Upper lobe of left lung (tissue), 6 donors: Measurements from ENCODE around the gene MARK1. TPM values are rescaled to one million over a fixed set of nuclear protein-coding genes. Genes with fewer than 3 reads are reported as not detected.

Experiments
- ATAC-seq, 2 donors: fragments of 200-7000 bp; cut with Tn5 transposase; one replicate each; pipeline ENCODE4 v1.9.1; 2022; ENCODE audit warnings: mild to moderate bottlenecking in 2 of 2, moderate library complexity in 2 of 2; ENCODE audit not compliant: low FRiP score in 2 of 2
- DNase-seq, 2 donors: peaks; one replicate each; pipeline ENCODE4 v3.0.0-alpha.2; 2019 to 2020
- H3K27ac ChIP-seq, 4 donors: fragments of 200-600 bp; sonication (generic); one replicate each; pipeline ENCODE4 v1.5.1; 2016 to 2019
- H3K27me3 ChIP-seq, 4 donors: fragments of 200-600 bp; sonication (generic); one replicate each; pipeline ENCODE4 v1.5.1; 2017 to 2019
- H3K36me3 ChIP-seq, 4 donors: fragments of 200-600 bp; sonication (generic); one replicate each; pipeline ENCODE4 v1.5.1; 2016 to 2019
- H3K4me1 ChIP-seq, 4 donors: fragments of 200-600 bp; sonication (generic); one replicate each; pipeline ENCODE4 v1.5.1; 2018 to 2019
- H3K4me3 ChIP-seq, 4 donors: fragments of 200-600 bp; sonication (generic); one replicate each; pipeline ENCODE4 v1.5.1; 2017 to 2019; ENCODE audit warnings: mild to moderate bottlenecking in 2 of 4, moderate library complexity in 1 of 4
- H3K9me3 ChIP-seq, 4 donors: fragments of 200-600 bp; sonication (generic); one replicate each; pipeline ENCODE4 v1.5.1; 2018 to 2019
- EP300 ChIP-seq, 4 donors: sonication (generic); formaldehyde crosslinking; IDR thresholded peaks; one replicate each; pipeline ENCODE4 v1.5.1; 2017; ENCODE audit warnings: antibody characterized with exemption in 4 of 4, control low read depth in 2 of 4
- POLR2A ChIP-seq, 4 donors: fragments of 450-650 bp; IDR thresholded peaks; one replicate each; pipeline ENCODE4 v1.5.1; 2016 to 2017; ENCODE audit warnings: antibody characterized with exemption in 4 of 4, mild to moderate bottlenecking in 2 of 4
- POLR2AphosphoS5 ChIP-seq, 2 donors: sonication (generic); formaldehyde crosslinking; IDR thresholded peaks; one replicate each; pipeline ENCODE4 v1.5.1; 2017; ENCODE audit warnings: antibody characterized with exemption in 2 of 2
- WGBS, 2 donors: methylation state at CpG; one replicate each; pipeline ENCODE4 v1.1.5; 2017 to 2018; 5-methylcytosine and 5-hydroxymethylcytosine counted together
- total RNA-seq, 6 donors: library from RNA; depleted of rRNA in 4 of 6; stranded (reverse); fragments of >200 nt in 4 of 6; gene quantifications; one replicate each; pipeline versions ENCODE4 v1.1.0 to v1.2.1, GENCODE V29; 2016 to 2021
- TF ChIP-seq, protein P1 (sequence below), 6 experiments: fragments of 450-650 bp in 4 of 6; fragments of 200-600 bp in 2 of 6; sonication (generic) in 2 of 6; IDR thresholded peaks; one replicate each; pipeline ENCODE4 v1.5.1; 2016 to 2019; ENCODE audit warnings: antibody characterized with exemption in 6 of 6
- donor health status: DM: no; HTN: no; CAD: no; lungs with moderate emphysema.
- donor health status: DM: no; HTN: yes; CAD: no; lungs with severe emphysema.

MARK1 gene
- total RNA-seq, 6 donors from 2014 or later = 1.0 to 3.6 (median 1.8) TPM

DNA sequence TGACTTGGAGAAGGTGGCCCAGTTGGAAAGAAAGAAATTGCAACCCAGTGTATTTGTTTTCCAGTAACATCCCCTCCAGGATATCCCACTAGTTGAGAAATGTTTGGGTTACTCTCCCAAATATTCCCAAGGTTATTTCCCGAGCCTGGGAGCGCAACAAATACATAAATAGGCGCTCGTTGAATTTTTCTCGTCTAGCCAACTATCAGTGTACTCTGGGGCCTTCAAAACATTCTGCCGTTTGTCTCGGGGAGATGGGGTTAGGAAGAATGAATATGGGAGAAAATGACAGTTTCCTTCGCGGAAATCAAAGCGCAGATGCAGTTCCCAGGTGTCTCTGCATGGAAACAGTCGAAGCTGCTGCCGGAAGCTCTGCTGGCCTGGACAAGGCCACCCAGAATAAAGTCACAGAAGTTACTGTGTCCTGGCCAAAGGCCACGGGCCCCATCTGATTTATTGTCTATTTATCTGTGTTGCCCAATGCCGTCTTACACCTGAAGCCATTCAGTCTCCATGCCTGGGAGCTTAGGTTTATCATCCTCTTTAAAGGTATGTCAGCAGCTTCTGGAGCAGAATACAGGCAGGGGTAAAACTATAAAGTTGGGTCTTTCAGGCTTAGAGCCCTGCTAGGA lies 163.2 kb downstream of the MARK1 start:
- DNase-seq = no peak
- Histone ChIP-seq H3K27me3 (no peaks in the 10 kb centered on the region), H3K4me1 (peaks cover 4 to 23% (median 14%) of the 10 kb centered on the region in 4 donors), H3K9me3 (no peaks in the 10 kb centered on the region), H3K36me3 (no peaks in the 10 kb centered on the region), H3K27ac (peak overlapping the region; percentile 71 to 88 (median 81)), H3K4me3 (peak overlapping the region; percentile 64 to 97 (median 74))
- TF ChIP-seq, protein P1, sequence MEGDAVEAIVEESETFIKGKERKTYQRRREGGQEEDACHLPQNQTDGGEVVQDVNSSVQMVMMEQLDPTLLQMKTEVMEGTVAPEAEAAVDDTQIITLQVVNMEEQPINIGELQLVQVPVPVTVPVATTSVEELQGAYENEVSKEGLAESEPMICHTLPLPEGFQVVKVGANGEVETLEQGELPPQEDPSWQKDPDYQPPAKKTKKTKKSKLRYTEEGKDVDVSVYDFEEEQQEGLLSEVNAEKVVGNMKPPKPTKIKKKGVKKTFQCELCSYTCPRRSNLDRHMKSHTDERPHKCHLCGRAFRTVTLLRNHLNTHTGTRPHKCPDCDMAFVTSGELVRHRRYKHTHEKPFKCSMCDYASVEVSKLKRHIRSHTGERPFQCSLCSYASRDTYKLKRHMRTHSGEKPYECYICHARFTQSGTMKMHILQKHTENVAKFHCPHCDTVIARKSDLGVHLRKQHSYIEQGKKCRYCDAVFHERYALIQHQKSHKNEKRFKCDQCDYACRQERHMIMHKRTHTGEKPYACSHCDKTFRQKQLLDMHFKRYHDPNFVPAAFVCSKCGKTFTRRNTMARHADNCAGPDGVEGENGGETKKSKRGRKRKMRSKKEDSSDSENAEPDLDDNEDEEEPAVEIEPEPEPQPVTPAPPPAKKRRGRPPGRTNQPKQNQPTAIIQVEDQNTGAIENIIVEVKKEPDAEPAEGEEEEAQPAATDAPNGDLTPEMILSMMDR (IDR thresholded peaks at IDR 0.05) = no peak
- ATAC-seq = no peak
- WGBS, 2 donors = 59 to 66% methylated on average over 13 to 14 of the region's 14 CpGs

- H3K36me3 ChIP-seq = peaks cover 0 to 11% (median 3%) of the 10 kb centered on the region in 4 donors
- no peaks in the 10 kb centered on the region for H3K9me3 ChIP-seq
- peaks cover 4 to 23% (median 14%) of the 10 kb centered on the region in 4 donors for H3K4me1 ChIP-seq
- ATAC-seq (no peak), DNase-seq (no peak)
- peak overlapping the region in 1 of 4 donors; percentile 88 for H3K27ac ChIP-seq
- WGBS, 2 donors = 83 to 87% methylated on average over 8 of the region's 8 CpGs
- TF ChIP-seq POLR2AphosphoS5 (IDR thresholded peaks at IDR 0.05) (no peak), EP300 (IDR thresholded peaks at IDR 0.05) (no peak), POLR2A (IDR thresholded peaks at IDR 0.05) (no peak)
- TF ChIP-seq, protein P1 (IDR thresholded peaks at IDR 0.05) = no peak
- H3K4me3 ChIP-seq = peak overlapping the region in 1 of 4 donors; percentile 97
- no peaks in the 10 kb centered on the region for H3K27me3 ChIP-seq
Measured at GRCh38 chr1:220692436-220693228, 164.7 kb downstream of the MARK1 start.

DNA sequence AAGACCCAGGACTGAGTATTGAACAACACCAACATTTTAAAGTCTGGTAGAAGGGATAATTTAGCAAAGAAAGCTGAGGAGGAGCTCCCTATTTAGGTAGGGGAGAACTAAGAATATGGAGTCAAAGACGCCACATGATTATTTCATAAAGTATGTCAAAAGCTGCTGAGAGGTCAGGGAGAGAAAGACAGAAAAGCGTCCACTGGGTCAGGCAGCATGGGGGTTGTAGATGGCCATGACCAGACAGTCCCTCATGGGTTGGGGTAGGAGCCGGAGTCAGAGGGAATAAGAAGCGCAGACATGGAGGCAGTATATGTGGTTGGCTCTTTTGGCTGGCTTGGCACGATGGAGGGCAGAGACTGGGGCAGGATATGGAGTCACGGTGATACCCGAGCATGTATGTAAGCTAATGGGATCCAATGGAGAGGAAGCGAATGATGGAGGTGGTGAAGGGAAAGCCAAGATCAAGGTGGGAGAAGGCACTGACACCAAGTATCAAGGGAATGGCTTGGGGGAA lies 167.0 kb downstream of the MARK1 start:
- peaks cover 4 to 17% (median 9%) of the 10 kb centered on the region in 4 donors for H3K4me1 ChIP-seq
- DNase-seq (no peak), ATAC-seq (no peak)
- no peaks in the 10 kb centered on the region for H3K27me3 ChIP-seq
- TF ChIP-seq POLR2A (IDR thresholded peaks at IDR 0.05) = no peak
- TF ChIP-seq, protein P1 (IDR thresholded peaks at IDR 0.05) = no peak
- no peak for TF ChIP-seq EP300 (IDR thresholded peaks at IDR 0.05)
- no peak for TF ChIP-seq POLR2AphosphoS5 (IDR thresholded peaks at IDR 0.05)
- peaks cover 0 to 16% (median 7%) of the 10 kb centered on the region in 4 donors for H3K36me3 ChIP-seq
- no peak overlapping the region for H3K27ac ChIP-seq
- WGBS, 2 donors = 92 to 96% methylated on average over 8 of the region's 8 CpGs
- no peak overlapping the region for H3K4me3 ChIP-seq
- H3K9me3 ChIP-seq = no peaks in the 10 kb centered on the region

DNA sequence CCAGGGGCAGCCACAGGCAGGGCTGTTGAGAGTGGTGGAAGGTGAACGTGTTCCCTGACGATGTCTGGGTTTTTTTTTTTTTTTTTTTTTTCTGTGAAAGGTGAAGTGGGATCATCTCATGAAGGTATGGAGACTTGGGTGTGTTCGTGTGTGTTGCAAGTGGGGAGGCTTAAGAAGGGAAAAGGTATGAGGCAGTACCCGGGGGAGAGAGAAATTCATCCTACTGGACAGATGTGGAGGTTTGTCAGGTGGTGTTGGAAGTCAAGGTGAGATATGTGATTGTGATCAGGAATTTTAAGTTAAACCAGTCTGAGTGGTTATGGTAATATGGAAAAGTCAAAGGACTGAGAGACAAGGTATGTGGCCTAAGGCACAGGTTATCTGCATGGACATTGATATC lies 167.5 kb downstream of the MARK1 start:
- peaks cover 4 to 14% (median 8%) of the 10 kb centered on the region in 4 donors for H3K4me1 ChIP-seq
- H3K9me3 ChIP-seq = no peaks in the 10 kb centered on the region
- WGBS, 2 donors = 91 to 94% methylated on average over 4 of the region's 4 CpGs
- ATAC-seq (no peak), DNase-seq (no peak)
- no peak overlapping the region for H3K4me3 ChIP-seq
- TF ChIP-seq EP300 (IDR thresholded peaks at IDR 0.05) (no peak), POLR2AphosphoS5 (IDR thresholded peaks at IDR 0.05) (no peak), POLR2A (IDR thresholded peaks at IDR 0.05) (no peak)
- TF ChIP-seq, protein P1 (IDR thresholded peaks at IDR 0.05) = no peak
- no peaks in the 10 kb centered on the region for H3K27me3 ChIP-seq
- peaks cover 0 to 16% (median 7%) of the 10 kb centered on the region in 4 donors for H3K36me3 ChIP-seq
- no peak overlapping the region for H3K27ac ChIP-seq
